Fibroblast of the aortic adventitia (primary cell): ENCODE data around the gene HORMAD1. TPM values are rescaled to one million over a fixed set of nuclear protein-coding genes. Genes with fewer than 3 reads are reported as not detected.
"Not testable (repeated sequence)": the region's sequence is repeated elsewhere in the genome, so short reads cannot be mapped to it uniquely, and the experiment has no call there.

ENCODE experiments used
- DNase-seq: peaks from one replicate; pipeline ENCODE4 v3.0.0-alpha.2; 2010; ENCODE audit warnings: low read depth
- H3K4me3 ChIP-seq: 2 replicates; pipeline ENCODE4 v1.5.1; 2011; ENCODE audit warnings: low read depth, mild to moderate bottlenecking, control low read depth, low read length, moderate library complexity
- CTCF ChIP-seq: IDR thresholded peaks from 2 replicates; pipeline ENCODE4 v1.5.1; 2011; ENCODE audit warnings: mild to moderate bottlenecking, low read length, control low read depth, inconsistent platforms; ENCODE audit not compliant: insufficient read depth
- total RNA-seq: library from RNA; depleted of rRNA; stranded (reverse); fragments of >200 nt; gene quantifications from 2 replicates; pipeline ENCODE4 v1.2.3, GENCODE V29; 2012; ENCODE audit warnings: low replicate concordance

The HORMAD1 gene
- total RNA-seq, 1 donor: not detected

GRCh38 chr1:150724336-150724735 lies 3.6 kb upstream of the HORMAD1 start:
- H3K4me3 ChIP-seq: no peak overlapping the region
- peak; percentile 15 for DNase-seq
- no peak for TF ChIP-seq CTCF

GRCh38 chr1:150720098-150720497 lies 597 bp downstream of the HORMAD1 start:
- H3K4me3 ChIP-seq: no peak overlapping the region
- TF ChIP-seq CTCF: no peak
- no peak for DNase-seq

- no peak overlapping the region for H3K4me3 ChIP-seq
- no peak for TF ChIP-seq CTCF
- DNase-seq: no peak
Measured at GRCh38 chr1:150718225-150718891, 2.3 kb downstream of the HORMAD1 start.

- H3K4me3 ChIP-seq, DNase-seq: not testable (repeated sequence)
Measured at GRCh38 chr1:150709031-150709430, 11.7 kb downstream of the HORMAD1 start.

- no peak for DNase-seq
- no peak overlapping the region for H3K4me3 ChIP-seq
- no peak for TF ChIP-seq CTCF
Measured at GRCh38 chr1:150708595-150708994, 12.1 kb downstream of the HORMAD1 start.

GRCh38 chr1:150706091-150706490 lies 14.6 kb downstream of the HORMAD1 start:
- no peak overlapping the region for H3K4me3 ChIP-seq
- TF ChIP-seq CTCF: no peak
- DNase-seq: no peak

GRCh38 chr1:150703427-150703826 lies 17.3 kb downstream of the HORMAD1 start:
- H3K4me3 ChIP-seq: no peak overlapping the region
- no peak for TF ChIP-seq CTCF
- DNase-seq: no peak
